GM21367 (cell line): ENCODE results near the gene PPP2R5A.
A peak's percentile ranks its signal among the peaks of the same experiment; 100 is the strongest.

ENCODE experiments used
- ATAC-seq: cut with Tn5 transposase; IDR thresholded peaks from one replicate; pipeline ENCODE4 v1.9.1; 2021; ENCODE audit not compliant: unreplicated experiment

Gene PPP2R5A

GRCh38 chr1:212284744-212285684 lies at the start of gene PPP2R5A:
Gene PPP2R5A (plus strand): TSS chr1:212285410. CDS start chr1:212286111, 701 bp downstream.
- peak; percentile 85 for ATAC-seq

- ATAC-seq: no peak
These were observed 49.4 kb upstream of the PPP2R5A start for GRCh38 chr1:212235857-212236256.

DNA sequence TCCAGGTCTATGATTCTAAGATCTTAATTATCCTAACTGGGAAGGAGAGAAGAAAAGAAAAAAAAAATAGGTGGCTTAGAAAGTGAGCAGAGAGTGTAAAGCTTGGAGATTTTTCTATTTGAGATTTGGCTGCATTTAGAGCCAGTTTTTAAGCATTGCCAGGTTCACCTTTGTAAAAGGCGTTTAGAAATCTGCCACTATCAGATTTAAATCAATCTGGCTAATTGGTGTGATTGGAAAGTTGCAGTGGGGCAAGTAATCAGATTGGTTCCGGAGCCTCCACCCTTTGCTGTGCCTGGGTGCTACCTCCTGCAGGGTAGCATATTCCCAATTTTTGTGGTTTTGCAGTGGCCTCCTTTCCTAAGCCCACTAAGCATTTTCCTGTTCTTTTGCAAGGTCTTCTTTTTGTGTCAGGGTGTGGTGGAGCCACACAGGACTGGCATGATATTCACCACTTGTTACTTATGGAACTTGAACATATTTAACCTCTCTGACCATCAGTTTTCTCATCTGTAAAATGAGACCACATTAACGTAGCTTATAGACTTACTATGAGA lies 48.5 kb upstream of the PPP2R5A start:
- ATAC-seq: no peak

- ATAC-seq: peak; percentile 82
These were observed 47.6 kb upstream of the PPP2R5A start for GRCh38 chr1:212237651-212238050.

DNA sequence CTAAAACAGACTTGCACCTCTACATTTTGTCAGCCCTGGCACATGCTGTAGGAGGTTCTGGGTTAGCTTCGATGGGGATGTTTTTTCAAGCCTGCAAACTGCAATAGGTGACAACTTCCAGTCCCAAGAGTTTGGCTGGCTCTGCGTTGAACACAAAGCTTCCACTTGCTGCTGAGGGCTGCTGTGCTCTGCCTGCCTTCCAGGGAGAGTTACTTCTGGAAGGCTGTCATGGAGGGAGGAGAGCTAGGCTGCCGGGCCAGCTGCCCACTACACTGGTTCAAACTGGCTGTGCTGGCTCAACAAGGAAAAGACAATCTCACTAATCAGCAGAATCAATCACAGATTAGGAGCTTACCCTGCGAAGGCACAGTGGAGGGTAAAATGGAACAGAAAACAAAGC lies 46.7 kb upstream of the PPP2R5A start:
- no peak for ATAC-seq

DNA sequence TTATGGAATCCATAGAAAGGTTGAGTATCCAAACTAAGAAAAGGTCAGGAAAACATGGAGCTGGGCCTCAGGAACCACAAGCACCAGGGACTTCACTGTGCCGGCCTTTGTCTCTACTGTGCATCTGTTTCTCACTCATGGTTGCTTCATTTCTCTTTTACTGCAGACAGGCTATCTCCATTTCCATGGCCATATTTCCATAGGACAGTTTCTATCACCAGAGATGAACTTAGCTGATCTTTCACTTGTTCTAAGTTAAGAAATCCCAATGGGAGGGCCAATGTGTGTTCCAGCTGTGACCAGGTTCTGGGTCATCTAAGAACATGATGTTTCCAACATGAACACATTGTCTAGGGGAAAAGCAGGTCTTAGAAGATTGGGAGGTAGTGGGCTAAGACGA lies 43.7 kb upstream of the PPP2R5A start:
- ATAC-seq: no peak

- ATAC-seq: no peak
These were observed 43.3 kb upstream of the PPP2R5A start for GRCh38 chr1:212241957-212242287.

DNA sequence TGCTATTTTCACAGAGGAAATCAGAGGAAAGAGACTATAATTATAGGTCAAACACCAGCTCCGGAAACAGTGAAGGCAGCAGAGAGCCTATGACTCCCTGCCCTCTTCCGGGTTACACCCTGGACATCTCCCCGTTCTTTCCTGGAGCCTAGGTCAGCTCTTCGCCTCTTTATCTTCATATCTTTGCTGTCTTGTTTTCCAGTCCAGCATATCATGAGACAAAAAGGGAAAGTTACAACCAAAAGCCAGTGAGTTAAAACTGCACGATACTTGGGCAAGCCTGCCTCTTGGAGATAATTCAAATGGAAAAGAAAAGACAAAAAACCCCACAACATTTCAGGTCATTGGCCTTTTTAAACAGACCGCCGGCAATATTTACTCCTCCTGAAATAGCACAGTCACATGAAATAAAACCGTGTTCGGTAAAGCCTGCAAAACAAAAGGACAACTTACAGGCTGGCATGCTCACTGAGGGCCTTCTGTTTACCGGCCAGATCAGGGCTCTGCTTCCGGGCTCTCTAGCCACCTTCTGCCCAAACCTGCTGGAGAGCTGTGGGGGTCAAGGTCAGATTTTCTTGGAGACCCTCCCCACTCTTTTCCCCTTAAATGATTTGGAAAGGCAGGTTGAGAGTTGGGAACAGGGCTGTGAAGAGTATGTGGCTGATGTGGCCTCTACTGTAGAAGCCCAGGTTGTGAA lies 42.8 kb upstream of the PPP2R5A start:
- ATAC-seq: no peak

GRCh38 chr1:212242985-212243308 lies 42.3 kb upstream of the PPP2R5A start:
- no peak for ATAC-seq

- ATAC-seq: no peak
These were observed 40.8 kb upstream of the PPP2R5A start for GRCh38 chr1:212244441-212244840.

DNA sequence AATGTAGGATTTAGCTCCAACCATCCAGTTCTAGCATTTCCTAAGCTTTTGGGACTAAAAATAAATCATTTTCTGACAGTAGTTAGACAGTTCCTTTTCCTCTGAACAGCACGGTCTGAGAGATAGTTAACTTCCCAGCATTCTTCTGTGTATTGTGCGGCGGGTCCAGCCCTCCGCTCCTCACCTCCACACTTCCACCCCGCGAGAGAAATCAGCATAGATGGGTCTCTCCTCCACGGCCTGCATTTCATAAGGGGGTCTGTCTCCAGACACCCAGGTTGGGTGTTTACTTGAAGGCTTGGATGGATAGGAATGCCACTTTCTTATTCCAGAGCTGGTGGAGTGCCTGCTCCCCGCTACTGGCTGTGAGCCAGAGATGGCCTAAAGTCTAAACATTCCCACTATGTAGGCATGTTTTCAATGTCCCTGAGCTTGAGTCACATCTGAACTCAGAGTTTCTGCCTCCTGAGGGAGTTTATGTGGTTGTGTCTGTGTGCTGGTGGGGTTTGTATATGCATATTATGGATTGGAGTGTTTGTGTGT lies 38.0 kb upstream of the PPP2R5A start:
- ATAC-seq: no peak

- ATAC-seq: no peak
These were observed 37.2 kb upstream of the PPP2R5A start for GRCh38 chr1:212247988-212248387.

- no peak for ATAC-seq
These were observed 30.3 kb upstream of the PPP2R5A start for GRCh38 chr1:212254853-212255363.

GRCh38 chr1:212255705-212256307 lies 29.4 kb upstream of the PPP2R5A start:
- no peak for ATAC-seq

GRCh38 chr1:212256369-212256768 lies 28.8 kb upstream of the PPP2R5A start:
- ATAC-seq: no peak

GRCh38 chr1:212257157-212257556 lies 28.1 kb upstream of the PPP2R5A start:
- no peak for ATAC-seq

DNA sequence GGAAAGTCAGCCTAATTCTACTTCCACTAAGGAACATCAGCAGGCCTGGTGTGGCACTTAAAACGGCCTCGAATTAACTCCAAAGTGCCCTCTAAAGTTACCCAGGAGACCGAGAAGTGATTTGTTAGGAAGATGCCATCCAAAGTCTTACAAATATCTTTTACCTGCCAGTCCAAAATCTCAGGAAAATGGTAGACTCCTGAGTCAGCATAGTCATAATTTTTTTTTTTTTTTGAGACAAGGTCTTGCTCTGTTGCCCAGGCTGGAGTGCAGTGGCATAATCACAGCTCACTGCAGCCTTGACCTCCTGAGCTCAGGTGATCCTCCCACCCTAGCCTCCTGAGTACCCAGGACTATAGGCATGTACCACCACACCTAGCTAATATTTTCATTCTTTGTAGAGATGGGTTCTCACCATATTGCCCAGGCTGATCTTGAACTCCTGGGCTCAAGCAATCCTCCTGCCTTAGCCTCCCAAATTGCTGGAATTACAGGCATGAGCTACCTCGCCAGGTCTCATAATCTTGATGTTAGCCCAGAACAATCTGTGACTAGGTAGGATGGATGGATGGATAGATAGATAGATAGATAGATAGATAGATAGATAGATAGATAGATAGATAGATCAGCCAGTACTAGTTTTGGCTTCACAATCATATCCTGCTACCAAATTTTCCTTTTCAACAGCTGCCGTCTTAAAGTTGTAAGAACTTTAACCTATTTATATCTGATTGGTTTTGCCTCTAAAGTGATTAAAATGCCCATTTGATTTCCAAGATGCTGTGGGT lies 25.3 kb upstream of the PPP2R5A start:
- no peak for ATAC-seq

DNA sequence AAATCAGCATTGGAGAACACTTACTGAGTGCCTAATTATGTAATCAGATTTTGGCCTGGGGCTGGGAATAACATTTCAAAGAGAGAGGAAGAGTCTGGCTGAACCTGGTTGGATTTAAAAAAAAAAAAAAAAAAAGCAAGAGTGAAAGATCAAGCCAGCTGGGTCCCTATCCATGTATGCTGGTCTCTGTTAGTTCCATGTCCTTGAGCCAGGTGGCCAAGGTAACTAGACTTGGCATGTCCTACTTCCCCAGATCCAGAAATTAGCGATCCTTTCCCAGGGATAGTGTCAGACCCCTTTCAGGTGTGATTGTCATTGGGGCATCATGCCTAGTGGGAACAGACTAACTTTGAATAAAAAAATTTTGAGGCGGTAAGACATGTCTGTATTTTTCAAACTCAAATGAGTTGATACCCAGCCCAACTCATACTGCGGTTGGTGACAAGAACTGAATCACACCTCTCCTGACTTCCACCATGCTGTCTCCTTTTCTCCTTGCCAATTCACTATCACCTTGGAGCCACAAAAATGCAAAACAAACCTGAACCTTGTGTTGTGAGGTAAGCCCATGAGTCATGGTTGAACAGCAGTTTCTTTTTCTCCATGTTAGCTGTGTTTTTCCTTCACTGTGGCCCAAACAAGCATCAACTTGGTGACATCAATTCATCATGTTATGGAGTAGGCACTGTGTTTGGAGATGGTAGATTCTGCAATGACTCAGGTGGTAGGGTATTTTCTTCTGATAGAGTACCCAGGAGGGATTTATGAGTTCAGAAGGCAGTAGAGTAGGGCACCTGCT lies 24.5 kb upstream of the PPP2R5A start:
- no peak for ATAC-seq

DNA sequence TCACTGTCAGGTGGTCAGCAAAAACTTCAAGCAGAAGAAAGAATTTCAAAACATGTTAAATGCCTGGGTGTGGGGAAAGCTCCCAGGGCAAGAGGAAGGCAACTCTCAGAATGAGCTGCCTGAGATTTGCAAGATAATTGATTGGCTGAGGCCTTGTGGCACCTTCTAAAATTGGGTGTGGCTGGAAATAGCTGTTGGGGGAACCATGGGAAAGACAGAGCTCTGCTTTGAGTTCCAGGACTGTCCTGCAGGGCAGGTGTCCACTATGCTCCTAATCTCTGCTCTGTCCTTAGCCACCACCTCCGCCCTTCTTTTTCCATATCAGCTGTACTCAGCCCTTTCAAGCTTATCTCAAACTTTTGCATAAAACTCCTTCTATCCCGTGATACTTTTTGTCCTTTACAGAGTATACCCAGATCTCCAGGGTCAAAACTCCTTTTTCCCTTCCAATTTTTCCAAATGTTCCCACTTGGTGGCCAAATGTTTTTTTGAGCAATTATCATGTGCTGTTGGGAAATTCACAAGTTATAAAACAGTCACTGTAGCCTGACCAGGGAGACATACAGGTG lies 23.8 kb upstream of the PPP2R5A start:
- ATAC-seq: no peak
